ENCODE measurements around the gene ERC1.

ERC1 gene

GRCh38 chr12:1464925-1465324 lies 473.9 kb downstream of the ERC1 start:
- no peak for DNase-seq

- no peak for DNase-seq
Measured at GRCh38 chr12:1465990-1466389, 475.0 kb downstream of the ERC1 start.

GRCh38 chr12:1466481-1467154 lies 475.6 kb downstream of the ERC1 start:
- no peak for DNase-seq

GRCh38 chr12:1467710-1468109 lies 476.7 kb downstream of the ERC1 start:
- DNase-seq: no peak

DNA sequence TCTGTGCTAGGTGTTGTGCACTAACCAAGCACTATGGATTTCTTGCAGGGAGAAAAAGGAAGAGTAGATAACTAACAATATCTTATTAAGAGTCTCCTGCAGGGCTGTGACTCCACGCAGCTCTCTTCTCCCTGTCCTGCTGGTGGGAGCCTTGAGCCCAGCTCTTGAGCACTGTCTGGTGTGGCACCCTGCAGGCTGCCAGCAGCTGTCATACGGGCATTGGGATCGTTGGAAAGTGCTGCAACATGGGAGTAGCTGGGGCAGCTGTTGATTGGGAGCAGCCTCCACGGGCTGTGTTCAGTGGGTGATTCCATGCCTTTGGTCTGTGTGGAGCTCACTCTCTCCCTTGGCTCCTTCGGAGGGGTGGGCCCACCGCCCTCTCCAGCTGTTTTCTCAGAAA lies 478.0 kb downstream of the ERC1 start:
- no peak for DNase-seq

GRCh38 chr12:1470051-1470450 lies 479.0 kb downstream of the ERC1 start:
- no peak for DNase-seq

GRCh38 chr12:1471224-1471623 lies 480.2 kb downstream of the ERC1 start:
- DNase-seq: no peak

GRCh38 chr12:1473418-1473817 lies 482.4 kb downstream of the ERC1 start:
- no peak for DNase-seq

GRCh38 chr12:1474041-1474573 lies 483.1 kb downstream of the ERC1 start:
- DNase-seq: no peak

DNA sequence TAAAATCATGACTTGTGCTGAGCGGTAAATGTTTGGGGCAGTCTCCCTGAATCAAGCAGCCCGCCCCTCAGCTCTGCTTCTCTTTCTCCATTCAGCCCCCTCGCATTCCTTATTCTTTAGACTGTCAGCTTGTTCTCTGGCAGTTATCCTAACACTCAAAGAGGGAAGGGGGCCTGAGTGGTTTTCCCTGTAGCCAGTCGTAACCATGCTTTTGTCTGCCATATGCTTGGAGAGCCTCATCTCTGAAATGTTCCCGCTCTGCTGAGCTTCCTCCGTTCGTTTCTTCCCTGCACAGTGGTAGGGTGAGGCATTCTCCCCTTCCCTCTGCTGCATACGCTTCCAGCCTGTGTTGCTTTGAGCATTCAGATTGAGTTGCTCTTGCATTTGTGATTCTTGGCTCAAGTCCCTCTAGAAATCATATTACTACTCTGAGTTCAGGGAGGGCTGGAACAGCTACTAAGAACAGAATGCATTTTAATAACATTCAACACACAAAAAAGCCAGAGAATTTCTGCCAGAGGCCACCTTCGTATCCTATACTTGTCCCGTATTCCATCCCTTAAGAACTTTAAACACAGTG lies 483.6 kb downstream of the ERC1 start:
- no peak for DNase-seq

DNA sequence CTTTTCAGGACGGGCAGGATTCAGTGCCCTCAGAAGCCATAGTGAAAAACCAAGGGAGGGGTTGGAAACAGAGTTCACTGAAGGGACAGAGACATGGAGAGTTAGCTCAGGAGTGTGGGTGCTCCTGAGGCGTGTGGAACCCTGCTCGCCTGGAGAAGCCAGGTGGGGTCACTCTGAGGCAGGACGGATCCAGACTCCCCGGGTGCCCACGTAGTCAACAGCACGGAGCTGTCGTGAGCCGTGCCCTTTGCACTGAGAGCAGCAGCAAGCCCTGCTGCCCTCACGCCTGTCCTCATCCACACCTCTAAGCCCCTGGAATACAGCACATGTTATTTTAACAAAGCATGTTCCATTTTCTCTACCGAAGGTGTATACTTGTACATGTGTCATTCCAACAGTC lies 488.6 kb downstream of the ERC1 start:
- DNase-seq: no peak

GRCh38 chr12:1481326-1481725 lies 490.3 kb downstream of the ERC1 start:
- no peak for DNase-seq

- no peak for DNase-seq
Measured at GRCh38 chr12:1481906-1482305, 490.9 kb downstream of the ERC1 start.

GRCh38 chr12:1488908-1489381 lies 497.9 kb downstream of the ERC1 start:
- no peak for DNase-seq

DNA sequence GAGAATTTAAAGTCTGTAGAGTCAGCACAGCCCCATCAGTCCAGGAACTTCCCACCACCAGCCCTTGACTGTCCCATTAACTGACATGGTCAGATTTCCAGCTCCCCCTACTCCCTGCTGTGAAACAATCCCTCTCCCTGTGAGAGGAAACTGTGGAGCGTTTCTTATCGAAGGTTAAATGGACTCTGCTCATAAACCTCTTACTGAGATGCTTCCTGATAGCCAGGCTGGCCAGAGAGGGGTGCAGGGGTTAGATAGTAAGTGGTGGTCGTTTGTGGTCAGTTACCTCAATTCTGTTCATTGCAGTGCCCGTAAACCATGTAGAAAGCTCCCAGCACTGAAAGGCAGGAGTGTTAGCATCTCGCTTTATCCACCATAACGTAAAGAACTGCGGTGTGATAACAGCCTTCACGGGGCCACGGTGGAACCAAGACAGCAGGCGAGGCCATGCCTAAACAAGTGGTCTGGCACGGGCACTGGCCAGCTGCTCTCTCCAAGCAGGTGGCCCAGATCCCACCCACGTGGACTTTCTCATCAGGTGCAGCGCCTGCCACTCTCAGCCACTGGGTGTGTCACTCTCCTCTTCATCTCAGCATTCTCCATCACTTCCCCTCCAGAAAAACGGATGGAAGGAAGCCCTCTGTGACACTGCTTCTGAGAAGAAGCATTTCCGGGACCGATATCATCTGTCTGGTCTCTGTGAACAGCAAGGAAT lies 501.1 kb downstream of the ERC1 start:
- DNase-seq: no peak

DNA sequence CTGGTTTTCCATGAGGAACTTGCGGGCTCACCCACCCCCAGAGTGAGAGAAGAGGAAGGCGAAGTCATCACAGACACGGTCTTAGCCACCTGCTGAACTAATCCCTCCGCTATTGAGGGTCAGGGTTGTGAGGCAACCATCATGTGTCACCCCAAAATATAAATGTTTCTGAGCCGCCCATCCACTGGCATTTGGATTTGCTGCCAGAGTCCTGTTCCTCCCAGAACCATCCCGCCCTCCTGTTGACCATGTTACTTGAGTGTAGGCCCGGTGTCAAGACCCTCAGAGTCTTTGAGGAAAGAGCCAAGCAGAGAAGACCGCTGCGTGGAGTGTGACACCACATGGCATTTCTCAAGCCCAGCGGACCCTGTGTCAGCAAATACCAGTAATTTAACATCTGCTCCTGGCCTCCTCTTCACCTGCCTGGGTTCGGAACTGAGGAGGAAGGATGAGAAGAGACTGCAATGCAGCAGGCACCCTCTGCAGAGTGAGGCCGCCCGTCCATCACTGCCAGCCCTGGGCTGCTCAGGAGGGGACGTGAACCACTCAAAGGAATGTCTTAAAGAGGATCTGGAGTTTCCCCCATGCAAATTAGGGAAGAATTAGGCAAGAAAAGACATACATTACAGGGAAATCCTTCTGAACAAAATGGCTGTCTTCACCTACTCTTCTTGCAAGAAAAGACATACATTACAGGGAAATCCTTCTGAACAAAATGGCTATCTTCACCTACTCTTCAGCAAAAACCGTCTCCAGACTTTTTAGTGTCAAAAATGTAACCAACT lies 502.9 kb downstream of the ERC1 start:
- no peak for DNase-seq

GRCh38 chr12:1494856-1495255 lies 503.8 kb downstream of the ERC1 start:
- DNase-seq: no peak

- DNase-seq: no peak
Measured at GRCh38 chr12:1496162-1496900, 505.3 kb downstream of the ERC1 start.

GRCh38 chr12:1497161-1497560 lies 506.1 kb downstream of the ERC1 start:
- DNase-seq: no peak

DNA sequence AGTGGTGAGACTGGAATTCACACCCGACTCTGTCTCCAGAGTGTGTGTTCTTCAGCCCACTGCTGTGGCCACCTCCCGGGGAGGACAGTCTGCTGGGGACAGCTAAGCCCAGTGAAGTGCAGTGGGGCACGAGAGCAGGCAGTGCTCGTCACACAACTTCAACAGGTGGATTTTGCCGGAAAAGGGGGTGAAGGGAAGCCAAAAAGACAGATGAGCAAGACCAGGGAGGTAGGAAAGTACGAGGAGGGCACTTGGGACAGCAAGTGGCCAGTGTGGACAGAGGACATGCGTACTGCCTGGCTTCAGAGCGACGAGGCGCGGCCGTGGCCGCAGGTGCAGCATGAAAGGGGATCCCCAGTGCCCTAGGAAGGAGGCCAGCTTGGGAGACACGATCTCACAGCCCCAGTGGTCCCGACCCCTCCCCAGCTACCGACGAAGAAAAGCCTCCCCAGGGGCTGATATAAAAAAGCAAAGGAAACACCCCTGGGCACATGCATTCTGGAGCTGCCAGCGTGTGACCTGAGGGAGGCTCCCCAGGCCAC lies 507.2 kb downstream of the ERC1 start:
- no peak for DNase-seq

- DNase-seq: no peak
Measured at GRCh38 chr12:1499351-1499750, 508.3 kb downstream of the ERC1 start.

Measured in NCI-H1694 treated with DMSO at 0.1 percent for 48 hours (cell line).